H1 (cell line): ENCODE results near the gene AURKAIP1. TPM values are rescaled to one million over a fixed set of nuclear protein-coding genes. Genes with fewer than 3 reads are reported as not detected.

Experiments used
- CTCF ChIA-PET: fragments of 300-600 bp; sonication (Branson Sonifier 250); formaldehyde crosslinking; loops from one replicate; lab custom pipeline; 2021; ENCODE audit not compliant: partially characterized antibody; lab: Charles Lee
- POLR2A ChIA-PET: fragments of 300-600 bp; sonication (Branson Sonifier 250); formaldehyde crosslinking; loops from one replicate; lab custom pipeline; 2021; ENCODE audit warnings: inconsistent platforms; ENCODE audit not compliant: partially characterized antibody; lab: Charles Lee
- DNase-seq, 2 experiments: peaks; one replicate each; pipeline versions ENCODE4 v3.0.0 to v3.0.0-alpha.2; 2010 to 2022; ENCODE audit warnings: low spot score in 2 of 2, low read depth in 1 of 2, mixed read lengths in 1 of 2
- FAIRE-seq: peaks from 2 replicates; lab custom pipeline; 2011; peaks lifted over from hg19 to GRCh38; lab: Jason Lieb, UNC
- H2AFZ ChIP-seq: 2 replicates; pipeline ENCODE4 v1.8.1; 2012; ENCODE audit warnings: low read length, inconsistent platforms
- H2AK5ac ChIP-seq: 2 replicates; pipeline ENCODE4 v1.6.1; 2013; ENCODE audit warnings: low read depth, low read length
- H2BK120ac ChIP-seq: replicated peaks from 2 replicates; pipeline ENCODE3; 2013; ENCODE audit warnings: low read depth, low read length, inconsistent platforms
- H2BK12ac ChIP-seq: 2 replicates; pipeline ENCODE4 v1.6.1; 2013; ENCODE audit warnings: low read depth, low read length
- H2BK15ac ChIP-seq: 2 replicates; pipeline ENCODE4 v1.6.1; 2013; ENCODE audit warnings: low read length
- H2BK20ac ChIP-seq: 2 replicates; pipeline ENCODE4 v1.6.1; 2013; ENCODE audit warnings: low read length
- H2BK5ac ChIP-seq: 2 replicates; pipeline ENCODE4 v1.6.1; 2013; ENCODE audit warnings: low read depth, low read length
- H3K14ac ChIP-seq: 2 replicates; pipeline ENCODE4 v1.6.1; 2013; ENCODE audit warnings: inconsistent platforms; ENCODE audit not compliant: insufficient read length
- H3K18ac ChIP-seq: 2 replicates; pipeline ENCODE4 v1.6.1; 2013; ENCODE audit warnings: low read length; ENCODE audit errors: extremely low read depth
- H3K23ac ChIP-seq: 2 replicates; pipeline ENCODE4 v1.6.1; 2013; ENCODE audit warnings: inconsistent platforms; ENCODE audit not compliant: insufficient read length
- H3K23me2 ChIP-seq: 2 replicates; pipeline ENCODE4 v1.6.1; 2013; ENCODE audit warnings: low read depth, low read length
- H3K27ac ChIP-seq: 2 replicates; pipeline ENCODE4 v1.6.1; 2011; ENCODE audit warnings: low read depth, low read length, inconsistent platforms
- H3K27me3 ChIP-seq, 4 experiments: replicated peaks in 1 of 4; 1 replicate in 1 of 4; 2 replicates in 3 of 4; pipeline versions ENCODE4 v1.6.1 to v1.8.1; 2011 to 2013; ENCODE audit warnings: low read length in 3 of 4, mild to moderate bottlenecking in 3 of 4, inconsistent platforms in 2 of 4, mixed read lengths in 2 of 4, moderate library complexity in 1 of 4; ENCODE audit not compliant: control insufficient read depth in 3 of 4, insufficient read depth in 3 of 4; ENCODE audit errors: extremely low read depth in 1 of 4
- H3K36me3 ChIP-seq, 4 experiments: 2 replicates each; pipeline versions ENCODE4 v1.6.1 to v1.8.1; 2011 to 2013; ENCODE audit warnings: mild to moderate bottlenecking in 4 of 4, low read length in 3 of 4, moderate library complexity in 2 of 4, control low read depth in 1 of 4, inconsistent platforms in 1 of 4; ENCODE audit not compliant: insufficient read depth in 4 of 4, control insufficient read depth in 2 of 4
- H3K4ac ChIP-seq: replicated peaks from 2 replicates; pipeline ENCODE3; 2013; ENCODE audit warnings: low read length, low read depth, mixed read lengths, inconsistent platforms; ENCODE audit not compliant: insufficient read length
- H3K4me1 ChIP-seq, 4 experiments: replicated peaks in 1 of 4; 1 replicate in 1 of 4; 2 replicates in 3 of 4; pipeline versions ENCODE4 v1.6.1 to v1.8.1; 2011 to 2013; ENCODE audit warnings: low read length in 3 of 4, inconsistent platforms in 2 of 4, mixed read lengths in 1 of 4; ENCODE audit not compliant: insufficient read depth in 4 of 4, control insufficient read depth in 3 of 4
- H3K4me2 ChIP-seq, 2 experiments: 2 replicates each; pipeline versions ENCODE4 v1.6.1 to v1.8.1; 2011 to 2013; ENCODE audit warnings: low read depth in 2 of 2, low read length in 2 of 2, control low read depth in 1 of 2, inconsistent platforms in 1 of 2, mild to moderate bottlenecking in 1 of 2; ENCODE audit not compliant: insufficient read depth in 1 of 2
- H3K4me3 ChIP-seq, 4 experiments: fragments of 200-600, 300-600 bp in 1 of 4; sonication (generic), shearing (Covaris generic), sonication (Bioruptor Twin) in 1 of 4; 2 replicates each; pipeline versions ENCODE4 v1.5.1 to v1.8.1; 2011 to 2016; ENCODE audit warnings: low read length in 4 of 4, low read depth in 3 of 4, control low read depth in 2 of 4, inconsistent platforms in 2 of 4, mild to moderate bottlenecking in 2 of 4, mixed read lengths in 1 of 4, moderate library complexity in 1 of 4; ENCODE audit not compliant: insufficient read depth in 2 of 4; ENCODE audit errors: extremely low read depth in 1 of 4
- H3K56ac ChIP-seq: replicated peaks from 2 replicates; pipeline ENCODE3; 2013; ENCODE audit warnings: low read depth, mild to moderate bottlenecking, mixed read lengths, low read length, inconsistent platforms; ENCODE audit not compliant: insufficient read length
- H3K79me1 ChIP-seq: 2 replicates; pipeline ENCODE4 v1.6.1; 2013; ENCODE audit warnings: low read depth, low read length, control low read depth
- H3K79me2 ChIP-seq, 2 experiments: 2 replicates each; pipeline versions ENCODE4 v1.6.1 to v1.8.1; 2012 to 2013; ENCODE audit warnings: low read length in 2 of 2, mild to moderate bottlenecking in 2 of 2, inconsistent platforms in 1 of 2; ENCODE audit not compliant: insufficient read depth in 2 of 2, control insufficient read depth in 1 of 2
- H3K9ac ChIP-seq, 4 experiments: replicated peaks in 1 of 4; 1 replicate in 1 of 4; 2 replicates in 3 of 4; pipeline versions ENCODE4 v1.6.1 to v1.8.1; 2011 to 2013; ENCODE audit warnings: low read depth in 3 of 4, low read length in 3 of 4, control low read depth in 2 of 4, mild to moderate bottlenecking in 2 of 4, moderate library complexity in 2 of 4, inconsistent platforms in 1 of 4; ENCODE audit errors: extremely low read depth in 1 of 4
- H3K9me3 ChIP-seq, 2 experiments: 2 replicates each; pipeline versions ENCODE4 v1.6.1 to v1.8.1; 2012 to 2013; ENCODE audit warnings: mild to moderate bottlenecking in 2 of 2, moderate library complexity in 2 of 2, control low read depth in 1 of 2, inconsistent platforms in 1 of 2, low read depth in 1 of 2, low read length in 1 of 2, mixed read lengths in 1 of 2; ENCODE audit not compliant: insufficient read depth in 2 of 2
- H4K20me1 ChIP-seq, 2 experiments: replicated peaks in 1 of 2; 2 replicates each; pipeline versions ENCODE3 to v1.8.1; 2011 to 2013; ENCODE audit warnings: inconsistent platforms in 2 of 2, low read length in 2 of 2, mild to moderate bottlenecking in 1 of 2; ENCODE audit not compliant: insufficient read depth in 2 of 2, control insufficient read depth in 1 of 2
- H4K5ac ChIP-seq: 2 replicates; pipeline ENCODE4 v1.6.1; 2013; ENCODE audit warnings: low read length, low read depth, mixed read lengths, inconsistent platforms; ENCODE audit not compliant: insufficient read length
- H4K8ac ChIP-seq: 2 replicates; pipeline ENCODE4 v1.8.0; 2013; ENCODE audit warnings: mild to moderate bottlenecking, moderate library complexity, low read length, inconsistent platforms; ENCODE audit not compliant: insufficient read depth; ENCODE audit errors: extremely low read depth
- H4K91ac ChIP-seq: replicated peaks from 2 replicates; pipeline ENCODE3; 2013; ENCODE audit warnings: low read length, mixed read lengths, inconsistent platforms; ENCODE audit not compliant: insufficient read length
- ASH2L ChIP-seq: fragments of 200-600, 300-600 bp; sonication (generic); IDR thresholded peaks from one replicate; pipeline ENCODE4 v1.7.1; 2017; ENCODE audit warnings: low read length
- GABPA ChIP-seq: IDR thresholded peaks from 2 replicates; pipeline ENCODE4 v1.6.1; 2011; ENCODE audit warnings: mild to moderate bottlenecking, low read length, moderate library complexity, borderline replicate concordance; ENCODE audit not compliant: insufficient read depth
- PHF8 ChIP-seq: fragments of 200-600 bp; sonication (generic); conservative IDR thresholded peaks from 2 replicates; pipeline ENCODE4 v1.7.1; 2012; ENCODE audit warnings: low read depth, mild to moderate bottlenecking, inconsistent platforms, low read length, moderate library complexity
- TAF7 ChIP-seq: optimal IDR thresholded peaks from 2 replicates; pipeline ENCODE3; 2011; ENCODE audit warnings: low read depth, mild to moderate bottlenecking, inconsistent platforms, low read length, moderate library complexity, borderline replicate concordance
- TBP ChIP-seq: IDR thresholded peaks from 2 replicates; pipeline ENCODE4 v1.6.1; 2011; ENCODE audit warnings: low read depth, low read length, improper control_type of control experiment
- TCF12 ChIP-seq: IDR thresholded peaks from 2 replicates; pipeline ENCODE4 v1.6.1; 2011; ENCODE audit warnings: low read depth, mild to moderate bottlenecking, low read length
- WGBS, 2 experiments: shearing (Covaris generic) in 1 of 2; methylation state at CpG; one replicate each; pipeline versions ENCODE4 v1.1.6 to v1.1.7; 2013 to 2015; ENCODE audit warnings: low lambda C conversion rate in 2 of 2, mixed read lengths in 2 of 2, inconsistent platforms in 1 of 2, low coverage in 1 of 2, missing lambda C conversion rate in 1 of 2; ENCODE audit not compliant: insufficient replicate concordance in 2 of 2, insufficient coverage in 1 of 2, insufficient read length in 1 of 2; ENCODE audit errors: extremely low coverage in 1 of 2, missing lambda C conversion rate in 1 of 2; 5-methylcytosine and 5-hydroxymethylcytosine counted together
- polyA plus RNA-seq, 7 experiments: library from polyadenylated mRNA; depleted of rRNA in 3 of 7; stranded (reverse) in 5 of 7; unstranded in 2 of 7; fragments of >200 nt in 5 of 7; fragments of 200-250 nt in 2 of 7; gene quantifications; 1 replicate in 5 of 7; 2 replicates in 1 of 7; 4 replicates in 1 of 7; pipeline versions ENCODE4 v1.2.1 to v1.2.3, GENCODE V29; 2011 to 2013; ENCODE audit warnings: missing spikeins in 2 of 7, mixed read lengths in 2 of 7
- total RNA-seq: library from RNA; stranded (reverse); fragmentation: NEBNext Ultra II Directional; extraction: Animal tissue kit (Norgen Biotek cat#: 25700); gene quantifications from 2 replicates; pipeline ENCODE4 v1.2.1, GENCODE V29; 2021
- TF ChIP-seq, protein P1 (sequence below): IDR thresholded peaks from 2 replicates; pipeline ENCODE4 v1.6.1; 2012; ENCODE audit warnings: inconsistent platforms
- TF ChIP-seq, protein P2 (sequence below): IDR thresholded peaks from 2 replicates; pipeline ENCODE4 v1.6.1; 2012; ENCODE audit warnings: low read length, inconsistent platforms

The AURKAIP1 gene
- total and polyA plus RNA-seq, 2 of the 8 experiments (the other 6 are each of a cell fraction or from before 2014, with no cell fraction given), result 87.8 to 194 TPM

DNA sequence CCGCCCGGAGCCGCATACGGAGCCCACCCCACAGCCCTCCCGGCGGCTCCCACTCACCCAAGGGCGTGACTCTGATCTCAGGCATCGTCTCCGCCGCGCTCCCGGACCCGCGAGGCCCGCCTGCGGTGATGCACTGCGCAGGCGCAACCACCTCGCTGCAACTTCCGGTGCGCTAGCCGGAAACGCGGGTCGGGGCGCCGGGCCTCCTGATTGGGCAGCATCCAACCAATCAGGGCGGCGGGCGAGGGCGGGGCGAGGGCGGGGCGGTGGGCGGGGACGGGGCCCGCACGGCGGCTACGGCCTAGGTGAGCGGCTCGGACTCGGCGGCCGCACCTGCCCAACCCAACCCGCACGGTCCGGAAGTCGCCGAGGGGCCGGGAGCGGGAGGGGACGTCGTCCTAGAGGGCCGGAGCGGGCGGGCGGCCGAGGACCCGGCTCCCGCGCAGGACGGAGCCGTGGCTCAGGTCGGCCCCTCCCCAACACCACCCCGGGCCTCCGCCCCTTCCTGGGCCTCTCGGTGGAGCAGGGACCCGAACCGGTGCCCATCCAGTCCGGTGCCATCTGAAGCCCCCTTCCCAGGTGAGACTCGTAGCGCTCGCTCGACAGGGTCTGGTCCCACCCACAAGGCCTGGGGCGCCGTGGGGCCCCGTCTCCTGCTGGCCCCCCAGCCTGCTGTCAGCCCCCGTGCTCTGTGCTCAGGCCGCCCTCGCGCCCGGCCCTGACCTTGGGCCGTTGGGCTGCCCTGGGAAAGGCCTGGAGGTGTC lies 50.3 kb downstream of the AURKAIP1 start, which contains the start of the genes CPTP and INTS11:
Gene CPTP (plus strand): TSS at position 279 of the 764 bp plus-strand sequence. CDS start 2,109 bp downstream, outside the sequence.
Gene INTS11 (minus strand): TSS at position 137 of the 764 bp plus-strand sequence. CDS start 52 bp downstream, at position 85.
- peak within 1 kb of the TSS; percentile 69 to 97 for H3K4me2 ChIP-seq
- CTCF ChIA-PET, result no interaction called here
- peaks cover 0 to 9% (median 3%) of the 10 kb centered on the region in 4 experiments; a peak in 3 of 8 replicates for H3K36me3 ChIP-seq
- DNase-seq, result peak in 1 of 2 experiments; percentile 94
- WGBS, 2 experiments, result 5% methylated on average over 34 of the region's 84 CpGs; no CpG with 5 or more reads in 1 of the 2 experiments
- H3K4me3 ChIP-seq, result peak within 1 kb of the TSS; percentile 60 to 100 (median 83)
- H2BK15ac ChIP-seq, result no peak within 1 kb of the TSS
- peaks cover 32% of the 10 kb centered on the region for H3K79me1 ChIP-seq
- H3K27me3 ChIP-seq, result no peaks in the 10 kb centered on the region; a peak in 1 of 7 replicates
- peaks cover 7% of the 10 kb centered on the region; the same call in 1 of the 2 replicates for H3K23me2 ChIP-seq
- peak within 1 kb of the TSS; percentile 24; the same call in 1 of the 2 replicates for H2BK5ac ChIP-seq
- peaks cover 12 to 48% of the 10 kb centered on the region in 2 experiments; a peak in 3 of 4 replicates for H3K79me2 ChIP-seq
- H2AK5ac ChIP-seq, result no peak within 1 kb of the TSS; the same call in 1 of the 2 replicates
- H2BK120ac ChIP-seq, result no peak within 1 kb of the TSS
- H3K27ac ChIP-seq, result peak within 1 kb of the TSS; percentile 55; the same call in 1 of the 2 replicates
- POLR2A ChIA-PET, result interaction anchor here (0.8 to 3.4 kb wide), 11 partner anchors 9 to 291 kb away, joined by 3 to 27 read pairs (median 4); partner anchors contain the start of gene MIB2
- H3K9me3 ChIP-seq, result peaks cover 0 to 3% of the 10 kb centered on the region in 2 experiments; a peak in 1 of 4 replicates
- no peak within 1 kb of the TSS for H2AFZ ChIP-seq
- H4K5ac ChIP-seq, result peak within 1 kb of the TSS; percentile 26
- 0 out of 2 replicates have a peak within 1 kb of the TSS, but pooled peaks have one; percentile 9 for H2BK12ac ChIP-seq
- H3K18ac ChIP-seq, result no peak within 1 kb of the TSS; the same call in 1 of the 2 replicates
- H3K14ac ChIP-seq, result no peak within 1 kb of the TSS
- H3K4me1 ChIP-seq, result peaks cover 0 to 13% (median 3%) of the 10 kb centered on the region in 4 experiments; a peak in 5 of 7 replicates
- FAIRE-seq, result no peak
- peak within 1 kb of the TSS; percentile 95 for H4K8ac ChIP-seq
- H2BK20ac ChIP-seq, result no peak within 1 kb of the TSS
- H4K20me1 ChIP-seq, result peaks cover 24 to 39% of the 10 kb centered on the region in 2 experiments
- no peak within 1 kb of the TSS for H3K23ac ChIP-seq
- H3K9ac ChIP-seq, result peak within 1 kb of the TSS; percentile 68 to 93 (median 77); a peak in 6 of 7 replicates
- H4K91ac ChIP-seq, result peak within 1 kb of the TSS; percentile 85
- H3K56ac ChIP-seq, result peak within 1 kb of the TSS; percentile 64
- H3K4ac ChIP-seq, result peak within 1 kb of the TSS; percentile 69
- TF ChIP-seq GABPA (peak; percentile 87), TCF12 (no peak), TAF7 (peak; percentile 47), PHF8 (peak; percentile 75), TBP (peak; percentile 44; the same call in 1 of the 2 replicates), ASH2L (peak; percentile 46)
- TF ChIP-seq, protein P1, sequence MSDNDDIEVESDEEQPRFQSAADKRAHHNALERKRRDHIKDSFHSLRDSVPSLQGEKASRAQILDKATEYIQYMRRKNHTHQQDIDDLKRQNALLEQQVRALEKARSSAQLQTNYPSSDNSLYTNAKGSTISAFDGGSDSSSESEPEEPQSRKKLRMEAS, result peak; percentile 44
- TF ChIP-seq, protein P2, sequence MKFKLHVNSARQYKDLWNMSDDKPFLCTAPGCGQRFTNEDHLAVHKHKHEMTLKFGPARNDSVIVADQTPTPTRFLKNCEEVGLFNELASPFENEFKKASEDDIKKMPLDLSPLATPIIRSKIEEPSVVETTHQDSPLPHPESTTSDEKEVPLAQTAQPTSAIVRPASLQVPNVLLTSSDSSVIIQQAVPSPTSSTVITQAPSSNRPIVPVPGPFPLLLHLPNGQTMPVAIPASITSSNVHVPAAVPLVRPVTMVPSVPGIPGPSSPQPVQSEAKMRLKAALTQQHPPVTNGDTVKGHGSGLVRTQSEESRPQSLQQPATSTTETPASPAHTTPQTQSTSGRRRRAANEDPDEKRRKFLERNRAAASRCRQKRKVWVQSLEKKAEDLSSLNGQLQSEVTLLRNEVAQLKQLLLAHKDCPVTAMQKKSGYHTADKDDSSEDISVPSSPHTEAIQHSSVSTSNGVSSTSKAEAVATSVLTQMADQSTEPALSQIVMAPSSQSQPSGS, result no peak
